ENCODE data around the gene SLC8A1.

- TF ChIP-seq STAG1 (CRISPR knock-in tag; IDR thresholded peaks at IDR 0.05) (no peak), ZNF350 (CRISPR knock-in tag; IDR thresholded peaks at IDR 0.05; ENCODE audit: borderline replicate concordance, low read depth) (no peak), ZXDC (CRISPR knock-in tag; IDR thresholded peaks at IDR 0.05) (no peak), REST (IDR thresholded peaks at IDR 0.05; ENCODE audit: borderline replicate concordance in 1 of 2, low read depth in 1 of 2, low read length in 2 of 2) (no peak), FOXP1 (IDR thresholded peaks at IDR 0.05) (no peak), FOXP1 (CRISPR knock-in tag; IDR thresholded peaks at IDR 0.05) (no peak), HBP1 (CRISPR knock-in tag; IDR thresholded peaks at IDR 0.05; ENCODE audit: low read depth) (no peak), IRF1 (CRISPR knock-in tag; IDR thresholded peaks at IDR 0.05; ENCODE audit: low read depth) (no peak), RAD21 (CRISPR knock-in tag; IDR thresholded peaks at IDR 0.05) (no peak), ELK4 (CRISPR knock-in tag; IDR thresholded peaks at IDR 0.05; ENCODE audit: borderline replicate concordance) (no peak), RARA (CRISPR knock-in tag; IDR thresholded peaks at IDR 0.05) (no peak), SP1 (IDR thresholded peaks at IDR 0.05) (no peak), SP1 (CRISPR knock-in tag; IDR thresholded peaks at IDR 0.05) (no peak), SRSF4 (IDR thresholded peaks at IDR 0.05; ENCODE audit: low read depth, low read length, poor library complexity, severe bottlenecking) (no peak), EZH2 (conservative IDR thresholded peaks at IDR 0.05; ENCODE audit: low read depth, low read length) (no peak), NR2C2 (CRISPR knock-in tag; IDR thresholded peaks at IDR 0.05; ENCODE audit: borderline replicate concordance) (no peak)
Observed at GRCh38 chr2:40094451-40094850, 357.4 kb downstream of the SLC8A1 start.
